Natural killer cell treated with Interleukin-12 subunit alpha and Interleukin-12 subunit beta and Interleukin-15 and Interleukin-18, amount 100 ng/mL, for 72 hours (primary cell): ENCODE data around the gene COL2A1. TPM values are rescaled to one million over a fixed set of nuclear protein-coding genes. Genes with fewer than 3 reads are reported as not detected.

ENCODE experiments used
- ATAC-seq, 2 donors: fragments of 150-1000 bp; cut with Tn5 transposase in 1 of 2; sonication (Bioruptor Pico), chemical (Tn5 transposase) in 1 of 2; 2 replicates each; pipeline ENCODE4 v1.10.0; 2021
- DNase-seq: peaks from one replicate; pipeline ENCODE4 v3.0.0; 2022; ENCODE audit warnings: low spot score
- H3K27ac Mint-ChIP-seq, 2 donors: 1 replicate in 1 of 2; 2 replicates in 1 of 2; pipeline ENCODE4 v1.8.0; 2022; ENCODE audit warnings: mixed read lengths in 2 of 2, mild to moderate bottlenecking in 1 of 2, moderate library complexity in 1 of 2
- H3K27me3 Mint-ChIP-seq, 2 donors: 1 replicate in 1 of 2; 2 replicates in 1 of 2; pipeline ENCODE4 v1.8.0; 2022; ENCODE audit warnings: mixed read lengths in 2 of 2
- H3K36me3 Mint-ChIP-seq: one replicate; pipeline ENCODE4 v1.8.0; 2022; ENCODE audit warnings: mixed read lengths
- H3K4me1 Mint-ChIP-seq, 2 donors: 1 replicate in 1 of 2; 2 replicates in 1 of 2; pipeline ENCODE4 v1.8.0; 2022; ENCODE audit warnings: low read depth in 2 of 2, mixed read lengths in 2 of 2, mild to moderate bottlenecking in 1 of 2
- H3K4me3 Mint-ChIP-seq: one replicate; pipeline ENCODE4 v1.8.0; 2022; ENCODE audit warnings: mixed read lengths
- H3K9me3 Mint-ChIP-seq: 2 replicates; pipeline ENCODE4 v1.8.0; 2022; ENCODE audit warnings: mixed read lengths
- total RNA-seq, 2 donors: library from RNA; stranded (reverse); gene quantifications; one replicate each; pipeline ENCODE4 v1.2.3, GENCODE V29; 2022

The COL2A1 gene
- total RNA-seq, result not detected

- no peak within 1 kb of the TSS for H3K27ac Mint-ChIP-seq
- DNase-seq, result peak; percentile 29
- H3K36me3 Mint-ChIP-seq, result no peaks in the 10 kb centered on the region
- peak within 1 kb of the TSS; percentile 51 for H3K4me3 Mint-ChIP-seq
- no peaks in the 10 kb centered on the region for H3K9me3 Mint-ChIP-seq
- H3K4me1 Mint-ChIP-seq, result peaks cover 21 to 22% of the 10 kb centered on the region in 2 donors
- peaks cover 52 to 82% of the 10 kb centered on the region in 2 donors for H3K27me3 Mint-ChIP-seq
- peak; percentile 39 to 61 for ATAC-seq
Measured at GRCh38 chr12:48004053-48004941, at the start of gene COL2A1. Gene COL2A1 (minus strand): TSS chr12:48004476. CDS start chr12:48004321, 155 bp downstream.

GRCh38 chr12:48053883-48054282 lies 49.6 kb upstream of the COL2A1 start:
- Mint-ChIP-seq H3K4me1 (no peaks in the 10 kb centered on the region), H3K4me3 (no peak overlapping the region), H3K27ac (no peak overlapping the region), H3K9me3 (no peaks in the 10 kb centered on the region), H3K36me3 (peaks cover 11% of the 10 kb centered on the region), H3K27me3 (no peaks in the 10 kb centered on the region)
- no peak for ATAC-seq
- DNase-seq, result no peak

- Mint-ChIP-seq H3K4me3 (no peak overlapping the region), H3K27ac (no peak overlapping the region), H3K27me3 (no peaks in the 10 kb centered on the region), H3K36me3 (peaks cover 9% of the 10 kb centered on the region), H3K4me1 (no peaks in the 10 kb centered on the region), H3K9me3 (no peaks in the 10 kb centered on the region)
- DNase-seq, result no peak
- ATAC-seq, result no peak
Measured at GRCh38 chr12:48053122-48053521, 48.8 kb upstream of the COL2A1 start.

- Mint-ChIP-seq H3K9me3 (no peaks in the 10 kb centered on the region), H3K36me3 (peaks cover 14% of the 10 kb centered on the region), H3K27ac (no peak overlapping the region), H3K27me3 (no peaks in the 10 kb centered on the region), H3K4me1 (no peaks in the 10 kb centered on the region), H3K4me3 (no peak overlapping the region)
- no peak for ATAC-seq
- no peak for DNase-seq
Measured at GRCh38 chr12:48051681-48052080, 47.4 kb upstream of the COL2A1 start.

- no peak overlapping the region for H3K27ac Mint-ChIP-seq
- H3K27me3 Mint-ChIP-seq, result no peaks in the 10 kb centered on the region
- DNase-seq (no peak), ATAC-seq (no peak)
- H3K9me3 Mint-ChIP-seq, result no peaks in the 10 kb centered on the region
- peaks cover 19% of the 10 kb centered on the region for H3K36me3 Mint-ChIP-seq
- no peak overlapping the region for H3K4me3 Mint-ChIP-seq
- no peaks in the 10 kb centered on the region for H3K4me1 Mint-ChIP-seq
Measured at GRCh38 chr12:48050174-48050573, 45.9 kb upstream of the COL2A1 start.

- Mint-ChIP-seq H3K9me3 (no peaks in the 10 kb centered on the region), H3K27me3 (no peaks in the 10 kb centered on the region), H3K4me3 (no peak overlapping the region), H3K4me1 (no peaks in the 10 kb centered on the region), H3K27ac (peak overlapping the region in 1 of 2 donors; percentile 43), H3K36me3 (peaks cover 20% of the 10 kb centered on the region)
- DNase-seq (no peak), ATAC-seq (no peak)
Measured at GRCh38 chr12:48045965-48046518, 41.8 kb upstream of the COL2A1 start.

GRCh38 chr12:48045061-48045846 lies 41.0 kb upstream of the COL2A1 start:
- Mint-ChIP-seq H3K36me3 (peaks cover 20% of the 10 kb centered on the region), H3K27ac (peak overlapping the region in 1 of 2 donors; percentile 43), H3K4me3 (no peak overlapping the region), H3K9me3 (no peaks in the 10 kb centered on the region), H3K4me1 (no peaks in the 10 kb centered on the region), H3K27me3 (no peaks in the 10 kb centered on the region)
- DNase-seq (no peak), ATAC-seq (no peak)

- no peak for ATAC-seq
- H3K4me3 Mint-ChIP-seq, result no peak overlapping the region
- DNase-seq, result no peak
- H3K9me3 Mint-ChIP-seq, result no peaks in the 10 kb centered on the region
- no peak overlapping the region for H3K27ac Mint-ChIP-seq
- peaks cover 20% of the 10 kb centered on the region for H3K36me3 Mint-ChIP-seq
- H3K4me1 Mint-ChIP-seq, result no peaks in the 10 kb centered on the region
- H3K27me3 Mint-ChIP-seq, result no peaks in the 10 kb centered on the region
Measured at GRCh38 chr12:48044396-48044795, 40.1 kb upstream of the COL2A1 start.

GRCh38 chr12:48043771-48044170 lies 39.5 kb upstream of the COL2A1 start:
- no peaks in the 10 kb centered on the region for H3K27me3 Mint-ChIP-seq
- H3K4me1 Mint-ChIP-seq, result no peaks in the 10 kb centered on the region
- H3K36me3 Mint-ChIP-seq, result peaks cover 14% of the 10 kb centered on the region
- H3K27ac Mint-ChIP-seq, result no peak overlapping the region
- no peaks in the 10 kb centered on the region for H3K9me3 Mint-ChIP-seq
- no peak for DNase-seq
- no peak for ATAC-seq
- no peak overlapping the region for H3K4me3 Mint-ChIP-seq

GRCh38 chr12:48041591-48042423 lies 37.5 kb upstream of the COL2A1 start:
- Mint-ChIP-seq H3K27me3 (no peaks in the 10 kb centered on the region), H3K9me3 (no peaks in the 10 kb centered on the region), H3K4me3 (no peak overlapping the region), H3K36me3 (peaks cover 6% of the 10 kb centered on the region), H3K27ac (no peak overlapping the region), H3K4me1 (peaks cover 4% of the 10 kb centered on the region in 2 donors)
- ATAC-seq (no peak), DNase-seq (no peak)

GRCh38 chr12:48040354-48040753 lies 36.1 kb upstream of the COL2A1 start:
- peaks cover 4% of the 10 kb centered on the region in 2 donors for H3K4me1 Mint-ChIP-seq
- ATAC-seq (no peak), DNase-seq (no peak)
- peaks cover 3% of the 10 kb centered on the region for H3K36me3 Mint-ChIP-seq
- H3K27me3 Mint-ChIP-seq, result no peaks in the 10 kb centered on the region
- no peak overlapping the region for H3K4me3 Mint-ChIP-seq
- H3K27ac Mint-ChIP-seq, result no peak overlapping the region
- H3K9me3 Mint-ChIP-seq, result no peaks in the 10 kb centered on the region

- no peak overlapping the region for H3K4me3 Mint-ChIP-seq
- H3K27me3 Mint-ChIP-seq, result no peaks in the 10 kb centered on the region
- peaks cover 4% of the 10 kb centered on the region in 2 donors for H3K4me1 Mint-ChIP-seq
- DNase-seq (no peak), ATAC-seq (no peak)
- no peaks in the 10 kb centered on the region for H3K9me3 Mint-ChIP-seq
- no peak overlapping the region for H3K27ac Mint-ChIP-seq
- H3K36me3 Mint-ChIP-seq, result no peaks in the 10 kb centered on the region
Measured at GRCh38 chr12:48039151-48039550, 34.9 kb upstream of the COL2A1 start.

- H3K36me3 Mint-ChIP-seq, result no peaks in the 10 kb centered on the region
- H3K27ac Mint-ChIP-seq, result no peak overlapping the region
- DNase-seq (no peak), ATAC-seq (no peak)
- peaks cover 4% of the 10 kb centered on the region in 2 donors for H3K4me1 Mint-ChIP-seq
- no peak overlapping the region for H3K4me3 Mint-ChIP-seq
- no peaks in the 10 kb centered on the region for H3K9me3 Mint-ChIP-seq
- H3K27me3 Mint-ChIP-seq, result no peaks in the 10 kb centered on the region
Measured at GRCh38 chr12:48038085-48038484, 33.8 kb upstream of the COL2A1 start.
